Measurements from ENCODE around the gene BTRC.

Gene BTRC

GRCh38 chr10:101452593-101452992 lies 98.6 kb downstream of the BTRC start:
- Mint-ChIP-seq H3K27me3 (no peaks in the 10 kb centered on the region), H3K36me3 (ENCODE audit: low read depth) (no peaks in the 10 kb centered on the region), H3K4me3 (no peak overlapping the region), H3K27ac (no peak overlapping the region), H3K4me1 (peaks cover 28% of the 10 kb centered on the region), H3K9me3 (no peaks in the 10 kb centered on the region)
- no peak for ATAC-seq
- DNase-seq, result no peak

- ATAC-seq (no peak), DNase-seq (no peak)
- Mint-ChIP-seq H3K36me3 (ENCODE audit: low read depth) (no peaks in the 10 kb centered on the region), H3K9me3 (no peaks in the 10 kb centered on the region), H3K27ac (no peak overlapping the region), H3K27me3 (no peaks in the 10 kb centered on the region), H3K4me1 (peaks cover 28% of the 10 kb centered on the region), H3K4me3 (no peak overlapping the region)
Measured at GRCh38 chr10:101453318-101453717, 99.4 kb downstream of the BTRC start.

GRCh38 chr10:101453791-101454718 lies 100.1 kb downstream of the BTRC start:
- Mint-ChIP-seq H3K4me1 (peaks cover 28% of the 10 kb centered on the region), H3K27me3 (no peaks in the 10 kb centered on the region), H3K4me3 (no peak overlapping the region), H3K27ac (peak overlapping the region; percentile 1), H3K36me3 (ENCODE audit: low read depth) (no peaks in the 10 kb centered on the region), H3K9me3 (no peaks in the 10 kb centered on the region)
- peak; percentile 49 for ATAC-seq
- DNase-seq, result no peak

GRCh38 chr10:101458869-101459268 lies 104.9 kb downstream of the BTRC start:
- no peak overlapping the region for H3K4me3 Mint-ChIP-seq
- ATAC-seq (no peak), DNase-seq (no peak)
- peaks cover 9% of the 10 kb centered on the region for H3K4me1 Mint-ChIP-seq
- no peaks in the 10 kb centered on the region for H3K27me3 Mint-ChIP-seq
- H3K36me3 Mint-ChIP-seq (ENCODE audit: low read depth), result peaks cover 2% of the 10 kb centered on the region
- no peak overlapping the region for H3K27ac Mint-ChIP-seq
- no peaks in the 10 kb centered on the region for H3K9me3 Mint-ChIP-seq

GRCh38 chr10:101464082-101464481 lies 110.1 kb downstream of the BTRC start:
- H3K27me3 Mint-ChIP-seq, result no peaks in the 10 kb centered on the region

GRCh38 chr10:101464599-101464998 lies 110.6 kb downstream of the BTRC start:
- Mint-ChIP-seq H3K4me3 (no peak overlapping the region), H3K27ac (no peak overlapping the region), H3K9me3 (no peaks in the 10 kb centered on the region), H3K27me3 (no peaks in the 10 kb centered on the region), H3K36me3 (ENCODE audit: low read depth) (peaks cover 2% of the 10 kb centered on the region), H3K4me1 (peaks cover 4% of the 10 kb centered on the region)
- no peak for ATAC-seq
- no peak for DNase-seq

More at GRCh38 chr10:101464082-101464481, 110.1 kb downstream of the BTRC start:
- DNase-seq (no peak), ATAC-seq (no peak)
- Mint-ChIP-seq H3K4me1 (peaks cover 4% of the 10 kb centered on the region), H3K4me3 (no peak overlapping the region), H3K27ac (no peak overlapping the region), H3K9me3 (no peaks in the 10 kb centered on the region), H3K36me3 (ENCODE audit: low read depth) (peaks cover 2% of the 10 kb centered on the region)

- ATAC-seq (no peak), DNase-seq (no peak)
- H3K9me3 Mint-ChIP-seq, result no peaks in the 10 kb centered on the region
- no peak overlapping the region for H3K27ac Mint-ChIP-seq
- H3K4me1 Mint-ChIP-seq, result peaks cover 4% of the 10 kb centered on the region
- H3K36me3 Mint-ChIP-seq (ENCODE audit: low read depth), result peaks cover 2% of the 10 kb centered on the region
- H3K27me3 Mint-ChIP-seq, result no peaks in the 10 kb centered on the region
- no peak overlapping the region for H3K4me3 Mint-ChIP-seq
Measured at GRCh38 chr10:101466016-101466912, 112.3 kb downstream of the BTRC start.

- Mint-ChIP-seq H3K4me3 (no peak overlapping the region), H3K4me1 (peaks cover 4% of the 10 kb centered on the region), H3K27ac (no peak overlapping the region), H3K9me3 (no peaks in the 10 kb centered on the region), H3K27me3 (no peaks in the 10 kb centered on the region), H3K36me3 (ENCODE audit: low read depth) (no peaks in the 10 kb centered on the region)
- DNase-seq (peak; percentile 6), ATAC-seq (peak; percentile 77)
Measured at GRCh38 chr10:101467286-101467770, 113.4 kb downstream of the BTRC start.

- Mint-ChIP-seq H3K4me1 (peaks cover 4% of the 10 kb centered on the region), H3K27me3 (no peaks in the 10 kb centered on the region), H3K9me3 (no peaks in the 10 kb centered on the region), H3K36me3 (ENCODE audit: low read depth) (no peaks in the 10 kb centered on the region), H3K27ac (no peak overlapping the region), H3K4me3 (no peak overlapping the region)
- no peak for DNase-seq
- ATAC-seq, result no peak
Measured at GRCh38 chr10:101468159-101468558, 114.2 kb downstream of the BTRC start.

GRCh38 chr10:101476383-101476782 lies 122.4 kb downstream of the BTRC start:
- ATAC-seq, result no peak
- Mint-ChIP-seq H3K9me3 (no peaks in the 10 kb centered on the region), H3K27ac (no peak overlapping the region), H3K4me1 (peaks cover 2% of the 10 kb centered on the region), H3K36me3 (ENCODE audit: low read depth) (peaks cover 3% of the 10 kb centered on the region), H3K4me3 (no peak overlapping the region), H3K27me3 (no peaks in the 10 kb centered on the region)
- DNase-seq, result no peak

- Mint-ChIP-seq H3K36me3 (ENCODE audit: low read depth) (peaks cover 10% of the 10 kb centered on the region), H3K27me3 (no peaks in the 10 kb centered on the region), H3K9me3 (no peaks in the 10 kb centered on the region), H3K4me3 (no peak overlapping the region), H3K4me1 (peaks cover 2% of the 10 kb centered on the region), H3K27ac (no peak overlapping the region)
- DNase-seq (no peak), ATAC-seq (no peak)
Measured at GRCh38 chr10:101478956-101479355, 125.0 kb downstream of the BTRC start.

GRCh38 chr10:101481256-101481655 lies 127.3 kb downstream of the BTRC start:
- no peak overlapping the region for H3K27ac Mint-ChIP-seq
- H3K4me1 Mint-ChIP-seq, result no peaks in the 10 kb centered on the region
- no peak for DNase-seq
- no peaks in the 10 kb centered on the region for H3K9me3 Mint-ChIP-seq
- peaks cover 10% of the 10 kb centered on the region for H3K36me3 Mint-ChIP-seq (ENCODE audit: low read depth)
- no peak overlapping the region for H3K4me3 Mint-ChIP-seq
- H3K27me3 Mint-ChIP-seq, result no peaks in the 10 kb centered on the region
- ATAC-seq, result no peak

- no peaks in the 10 kb centered on the region for H3K4me1 Mint-ChIP-seq
- H3K4me3 Mint-ChIP-seq, result no peak overlapping the region
- DNase-seq (no peak), ATAC-seq (no peak)
- H3K27ac Mint-ChIP-seq, result no peak overlapping the region
- H3K36me3 Mint-ChIP-seq (ENCODE audit: low read depth), result peaks cover 10% of the 10 kb centered on the region
- H3K9me3 Mint-ChIP-seq, result no peaks in the 10 kb centered on the region
- no peaks in the 10 kb centered on the region for H3K27me3 Mint-ChIP-seq
Measured at GRCh38 chr10:101482568-101482967, 128.6 kb downstream of the BTRC start.

- peaks cover 10% of the 10 kb centered on the region for H3K36me3 Mint-ChIP-seq (ENCODE audit: low read depth)
- H3K4me1 Mint-ChIP-seq, result no peaks in the 10 kb centered on the region
- DNase-seq (no peak), ATAC-seq (no peak)
- H3K9me3 Mint-ChIP-seq, result no peaks in the 10 kb centered on the region
- no peak overlapping the region for H3K27ac Mint-ChIP-seq
- no peaks in the 10 kb centered on the region for H3K27me3 Mint-ChIP-seq
- H3K4me3 Mint-ChIP-seq, result no peak overlapping the region
Measured at GRCh38 chr10:101484175-101484745, 130.3 kb downstream of the BTRC start.
